Stimulated activated CD4-positive, alpha-beta T cell treated with anti-CD3 and anti-CD28 coated beads, TNF-alpha, amount 100 ng/mL, for 1 hour (primary cell): ENCODE data around the gene SSPN.

Experiments used
- DNase-seq, 3 donors: peaks; one replicate each; pipeline ENCODE4 v3.0.0-alpha.2; 2020; ENCODE audit warnings: low read depth in 3 of 3, low spot score in 1 of 3

SSPN gene

DNA sequence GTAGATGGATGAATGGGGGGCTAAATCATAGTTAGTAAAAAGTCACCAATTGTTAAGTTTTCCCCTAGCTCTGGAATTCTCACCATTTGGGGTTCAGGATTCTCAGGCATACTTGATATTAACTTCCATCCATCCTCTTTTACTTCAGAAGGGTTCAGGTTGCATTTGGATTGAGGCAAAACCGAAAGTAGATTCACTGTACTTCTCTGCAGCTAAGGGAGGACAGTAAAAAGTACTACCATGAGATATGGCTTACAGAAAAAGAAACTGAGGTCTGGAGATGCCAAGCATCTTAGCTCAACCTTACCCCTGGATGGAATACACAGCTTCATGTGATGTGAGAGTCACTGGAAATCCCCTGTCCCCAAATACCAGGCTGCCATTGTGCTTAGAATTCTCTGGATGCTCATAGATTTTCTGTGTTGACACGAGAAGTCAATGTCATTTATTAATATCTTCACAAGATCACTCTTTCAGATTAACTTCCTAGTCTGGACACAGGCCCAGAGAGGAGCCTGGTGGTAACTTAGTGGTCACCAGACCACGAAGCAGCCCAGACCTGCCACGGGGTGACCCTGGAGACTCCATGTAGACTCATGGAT is 87.1 kb downstream of the SSPN start:
- DNase-seq, result no peak

DNA sequence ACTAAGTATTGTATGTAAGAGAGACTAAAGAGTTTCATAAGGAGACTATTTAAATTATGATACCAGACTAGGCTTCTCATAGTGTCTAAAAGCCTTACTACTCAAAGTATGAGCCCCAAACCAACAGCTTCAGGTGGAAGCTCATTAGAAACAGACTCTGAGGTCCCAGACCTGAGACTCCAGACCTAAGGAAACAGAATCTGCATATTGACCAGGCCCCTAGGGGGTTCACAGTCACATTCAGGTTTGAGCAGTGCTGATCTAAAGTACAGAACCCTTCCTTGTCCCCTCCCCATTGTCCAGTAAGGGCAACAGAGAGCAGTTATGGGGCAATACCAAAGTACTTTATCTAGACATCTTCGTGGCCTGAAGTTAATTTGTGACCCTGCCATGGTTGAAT is 87.7 kb downstream of the SSPN start:
- DNase-seq, result no peak

DNA sequence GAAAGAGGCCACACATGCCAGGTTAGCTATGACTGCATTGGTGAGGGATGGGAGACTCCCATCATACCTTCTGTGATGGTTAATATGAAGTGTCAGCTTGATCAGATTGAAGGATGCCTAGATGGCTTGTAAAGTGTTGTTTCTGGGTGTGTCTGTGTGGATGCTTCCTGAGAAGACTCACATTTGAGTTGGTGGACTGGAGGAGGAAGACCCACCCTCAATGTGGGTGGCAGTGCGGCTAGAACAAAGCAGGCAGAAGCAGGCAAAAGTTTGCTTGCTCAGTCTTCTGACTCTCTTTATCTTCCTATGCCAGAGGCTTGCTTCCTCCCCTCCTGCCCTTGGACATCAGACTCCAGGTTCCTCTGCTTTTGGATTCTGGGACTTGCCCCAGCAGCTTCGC is 88.2 kb downstream of the SSPN start:
- DNase-seq, result no peak

DNA sequence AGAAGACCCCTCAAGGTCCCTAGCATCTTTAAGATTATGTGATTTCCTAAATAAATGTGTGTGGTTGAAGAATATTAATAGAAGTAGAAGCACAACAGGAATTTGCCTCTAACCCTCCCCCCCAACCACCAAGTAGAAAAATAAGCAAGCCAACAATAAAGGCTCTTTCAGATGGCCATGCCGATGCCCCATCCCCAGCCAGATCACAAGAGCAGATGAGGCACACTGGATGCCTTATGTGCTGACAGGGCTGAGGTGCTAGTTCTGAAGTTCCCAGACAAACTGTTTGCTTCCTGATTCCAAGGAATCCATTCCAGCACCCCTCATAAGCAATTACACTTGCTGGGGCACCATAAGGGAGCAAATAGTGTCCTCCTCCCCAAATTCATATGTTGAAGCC is 90.0 kb downstream of the SSPN start:
- DNase-seq, result no peak

DNA sequence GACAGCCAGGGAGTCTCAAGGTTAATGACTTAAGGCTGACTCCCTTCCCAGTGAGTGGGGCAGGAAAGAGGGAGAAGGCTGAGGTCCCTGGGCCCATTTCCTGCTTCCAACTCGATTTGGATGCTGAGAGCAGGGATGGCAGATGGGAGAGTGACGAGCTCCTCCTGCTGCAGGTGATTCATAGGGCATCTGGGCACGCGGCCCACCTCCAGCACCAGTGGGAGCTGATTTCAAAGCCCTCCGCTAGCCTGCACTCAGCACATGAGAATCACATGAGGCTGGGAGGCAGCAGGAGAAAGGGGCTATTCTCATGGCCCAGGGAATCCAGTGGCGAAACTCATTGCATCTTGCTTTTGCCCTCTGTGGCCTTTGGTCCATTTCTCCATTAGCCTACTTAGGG is 90.8 kb downstream of the SSPN start:
- DNase-seq, result no peak

DNA sequence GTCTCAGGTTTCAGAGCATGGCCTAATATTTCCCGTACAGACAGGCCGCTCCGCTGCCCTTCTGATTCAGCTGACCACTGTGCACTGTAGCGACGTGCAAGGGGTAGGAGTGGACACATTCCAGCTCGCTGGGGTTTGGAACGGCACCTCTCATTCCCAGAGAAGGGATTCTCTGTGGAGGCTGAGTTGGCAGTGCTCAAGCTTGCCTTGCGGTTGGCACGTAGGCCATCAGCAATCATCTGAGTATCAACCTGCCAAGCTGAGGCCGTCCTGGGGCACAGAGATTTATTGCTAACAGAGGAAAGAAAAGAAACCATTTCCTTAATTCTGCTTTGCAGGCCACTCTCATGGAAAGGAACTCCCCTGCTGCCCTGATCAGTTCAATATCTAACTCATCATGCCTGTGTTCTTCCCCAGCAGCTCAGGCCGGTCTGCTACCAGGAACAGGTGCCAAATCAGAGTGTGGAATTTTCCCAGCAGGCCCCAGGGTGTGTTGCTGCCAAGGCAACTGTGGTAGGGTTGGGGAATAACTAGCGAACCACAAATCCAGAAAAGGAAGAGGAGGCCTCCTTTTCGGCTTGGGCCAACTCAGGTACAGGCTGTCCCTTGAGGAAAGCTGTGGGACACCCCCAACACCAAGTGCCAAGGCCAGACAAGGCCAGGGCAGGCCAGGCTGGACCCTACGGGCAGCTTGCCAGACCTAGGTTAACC is 92.5 kb downstream of the SSPN start:
- DNase-seq, result no peak

DNA sequence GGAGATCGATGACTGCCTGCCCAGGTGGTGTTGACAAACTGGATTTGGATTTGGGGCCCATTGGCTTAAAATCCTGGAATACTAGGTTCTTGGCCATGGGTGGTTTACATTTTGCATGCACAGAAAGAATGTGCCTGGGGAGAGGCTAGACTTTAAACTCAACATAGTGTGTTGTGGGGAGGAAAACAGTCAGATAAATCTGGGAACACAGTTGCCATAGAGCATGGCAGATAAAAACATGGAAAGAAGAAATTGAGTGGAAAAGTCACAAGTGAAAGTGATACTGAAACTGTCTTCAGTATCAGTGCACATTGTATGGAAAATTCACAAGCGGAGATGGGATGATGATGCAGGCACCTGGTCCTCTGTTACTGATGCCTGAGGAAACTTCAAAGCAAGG is 95.2 kb downstream of the SSPN start:
- no peak for DNase-seq

DNA sequence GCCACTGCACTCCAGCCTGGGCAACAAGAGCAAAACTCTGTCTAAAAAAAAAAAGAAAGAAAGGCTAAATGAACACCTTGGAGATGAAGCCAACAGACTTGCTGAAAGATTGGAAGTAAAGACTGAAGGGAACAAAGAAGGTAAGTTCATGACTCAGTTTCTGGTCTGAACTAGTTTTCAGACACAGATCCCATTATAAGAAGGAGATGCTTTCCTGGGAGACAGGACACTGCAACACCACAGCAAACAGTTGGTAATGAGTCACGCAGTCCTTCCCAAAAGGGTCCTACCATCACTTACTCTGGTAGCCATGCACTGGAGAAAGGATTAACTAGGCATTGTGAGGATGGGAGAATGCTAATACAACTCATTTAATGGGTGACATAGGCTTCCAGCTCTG is 97.2 kb downstream of the SSPN start:
- DNase-seq, result no peak

DNA sequence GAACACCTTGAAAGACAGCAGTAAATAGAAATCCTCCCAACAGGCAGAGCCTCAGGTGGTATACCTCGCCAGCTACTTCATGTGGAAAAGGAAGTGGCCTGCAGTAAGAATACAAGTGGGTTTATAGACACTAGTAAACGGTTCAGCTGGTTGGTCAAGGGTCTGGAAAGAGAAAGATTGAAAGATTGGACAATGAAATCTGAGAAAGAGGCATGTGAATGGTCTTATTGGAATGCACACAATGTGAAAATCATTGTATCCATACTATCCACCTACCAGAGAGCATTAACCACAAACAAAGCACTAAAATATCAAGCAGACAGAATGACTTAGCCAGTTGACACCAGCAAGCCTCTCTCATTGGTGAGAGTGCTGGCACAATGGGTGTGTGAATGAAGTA is 98.2 kb downstream of the SSPN start:
- no peak for DNase-seq

DNA sequence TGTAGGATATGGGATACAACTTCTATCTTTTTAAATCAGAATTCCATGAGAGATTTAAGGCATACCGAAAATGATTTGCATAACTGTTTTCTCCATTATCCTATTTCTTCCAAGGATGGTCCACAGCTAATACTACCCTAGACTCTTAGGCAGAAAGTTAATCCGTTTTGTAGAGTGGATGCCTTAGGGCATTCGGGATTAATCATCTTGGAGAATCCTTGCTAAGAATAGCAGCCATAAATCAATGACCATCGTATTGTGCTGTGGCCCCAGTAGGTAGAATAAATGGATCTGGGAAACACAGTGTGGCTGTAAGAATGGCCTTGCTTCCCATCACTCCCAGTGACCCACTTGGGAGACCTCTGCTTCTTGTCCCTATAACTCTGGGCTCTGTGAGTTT is 99.6 kb downstream of the SSPN start:
- DNase-seq, result no peak

DNA sequence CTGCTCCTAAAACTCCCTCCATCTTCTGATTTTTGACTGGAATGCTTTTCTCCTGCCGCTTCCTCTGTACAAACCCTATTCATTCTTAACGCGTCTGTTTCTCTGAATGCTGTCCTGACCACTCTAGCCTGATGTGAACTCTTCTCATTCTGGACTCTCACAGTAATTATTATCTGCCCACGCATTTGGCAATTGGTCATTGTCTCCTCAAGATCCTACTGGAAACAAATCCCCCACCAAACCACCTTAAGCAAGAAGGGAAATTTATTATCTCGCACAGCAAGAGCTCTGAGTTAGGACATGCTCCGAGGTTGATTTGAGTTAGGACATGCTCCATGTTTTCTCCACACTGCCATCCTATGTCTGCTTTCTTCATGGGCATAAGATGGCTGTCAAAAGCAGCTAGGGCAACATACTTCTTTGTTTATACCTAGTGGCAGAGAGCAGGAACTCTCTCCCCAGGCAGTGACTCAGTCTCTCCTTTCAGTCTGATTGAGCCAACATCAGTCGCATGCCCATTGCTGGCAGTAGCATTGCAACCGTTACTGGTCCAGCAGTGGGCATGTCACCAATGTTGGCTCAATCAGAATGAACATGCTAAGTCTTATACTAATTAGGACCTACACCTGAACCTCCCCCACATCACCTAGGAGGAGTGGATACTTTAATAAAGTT is 102.2 kb downstream of the SSPN start:
- DNase-seq, result no peak

DNA sequence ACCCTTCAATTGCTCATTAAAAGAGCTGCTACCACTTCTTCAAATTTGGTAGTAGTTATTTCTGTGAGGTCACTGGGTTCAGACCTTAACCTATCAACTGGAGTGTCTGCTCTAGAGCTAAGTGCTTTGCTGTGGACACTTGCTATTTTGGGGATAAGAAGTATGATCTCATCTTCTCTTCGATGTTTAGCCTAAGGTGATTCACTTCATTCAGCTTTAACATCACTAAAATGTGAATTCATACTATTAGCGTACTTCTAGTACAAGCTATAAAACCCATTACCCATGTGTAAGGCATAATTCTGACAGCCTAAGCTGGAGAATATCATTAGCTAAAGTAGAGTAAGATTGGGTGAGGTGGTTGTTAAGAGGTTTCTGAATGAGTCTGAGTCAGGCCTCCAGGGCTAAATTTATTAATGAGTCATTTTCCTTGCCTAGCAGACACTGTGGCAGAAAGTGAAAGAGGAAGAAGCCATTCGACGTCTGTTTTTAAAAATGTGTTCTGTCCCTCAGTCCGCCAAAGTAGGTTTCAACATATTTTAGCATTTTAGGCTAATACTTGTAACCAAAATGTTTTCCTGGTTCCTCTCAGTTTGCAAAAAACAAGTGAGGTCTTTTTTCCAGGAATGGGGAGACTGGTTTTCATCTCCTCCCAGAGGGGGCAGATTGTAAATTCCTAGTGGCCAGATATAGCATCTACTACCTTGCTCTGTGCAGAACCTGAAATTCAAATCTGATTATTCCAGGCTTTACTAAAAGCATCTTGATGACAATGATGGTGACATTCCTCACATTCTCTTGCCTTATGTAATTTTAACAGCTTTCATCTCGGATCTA is 103.6 kb downstream of the SSPN start:
- no peak for DNase-seq

DNA sequence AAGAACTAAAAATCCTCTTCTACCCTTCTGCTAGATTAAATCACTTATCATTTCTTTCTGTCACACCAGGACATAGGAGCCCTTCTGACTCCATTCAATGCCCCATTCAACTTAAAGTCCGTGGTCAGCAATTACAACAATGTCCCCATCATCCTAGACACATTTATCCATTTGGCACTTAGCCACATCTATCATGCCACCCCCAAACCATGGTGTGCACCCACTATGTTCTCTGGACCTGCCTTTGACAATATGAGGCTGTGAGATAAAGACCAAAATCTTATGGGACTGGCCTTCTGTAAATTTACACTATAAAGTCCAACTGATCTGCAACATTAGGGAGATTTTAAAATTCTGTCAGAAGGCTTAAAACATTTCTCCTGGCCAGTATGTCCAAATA is 104.4 kb downstream of the SSPN start:
- no peak for DNase-seq
